HG03103 (cell line): ENCODE results near the gene CCDC170.
A peak's percentile ranks its signal among the peaks of the same experiment; 100 is the strongest.
"Not testable (repeated sequence)": the region's sequence is repeated elsewhere in the genome, so short reads cannot be mapped to it uniquely, and the experiment has no call there.

Experiments used
- ATAC-seq: cut with Tn5 transposase; IDR thresholded peaks from one replicate; pipeline ENCODE4 v1.9.1; 2021; ENCODE audit warnings: low read depth; ENCODE audit not compliant: unreplicated experiment

CCDC170 gene

GRCh38 chr6:151493804-151494234 lies at the start of gene CCDC170:
CCDC170 (plus strand) TSS chr6:151494017; CDS start chr6:151494129, 112 bp downstream.
- no peak for ATAC-seq

GRCh38 chr6:151445482-151445881 lies 48.3 kb upstream of the CCDC170 start:
- no peak for ATAC-seq

GRCh38 chr6:151447237-151447636 lies 46.6 kb upstream of the CCDC170 start:
- no peak for ATAC-seq

- ATAC-seq, result no peak
Measured at GRCh38 chr6:151448623-151449022, 45.2 kb upstream of the CCDC170 start.

GRCh38 chr6:151450928-151451327 lies 42.9 kb upstream of the CCDC170 start:
- ATAC-seq, result not testable (repeated sequence)

- no peak for ATAC-seq
Measured at GRCh38 chr6:151451417-151451949, 42.3 kb upstream of the CCDC170 start.

- peak; percentile 96 for ATAC-seq
Measured at GRCh38 chr6:151451950-151452749, 41.7 kb upstream of the CCDC170 start, which contains the start of gene RMND1. RMND1 (minus strand) TSS chr6:151452126; CDS start chr6:151445811, 6,315 bp downstream.

- ATAC-seq, result no peak
Measured at GRCh38 chr6:151452750-151453427, 40.9 kb upstream of the CCDC170 start.

GRCh38 chr6:151455751-151456398 lies 37.9 kb upstream of the CCDC170 start:
- not testable (repeated sequence) for ATAC-seq

GRCh38 chr6:151461673-151462072 lies 32.1 kb upstream of the CCDC170 start:
- ATAC-seq, result no peak

GRCh38 chr6:151464702-151465101 lies 29.1 kb upstream of the CCDC170 start:
- ATAC-seq, result no peak

GRCh38 chr6:151475653-151476523 lies 17.9 kb upstream of the CCDC170 start:
- ATAC-seq, result no peak

GRCh38 chr6:151477726-151478125 lies 16.1 kb upstream of the CCDC170 start:
- no peak for ATAC-seq

GRCh38 chr6:151478670-151479069 lies 15.1 kb upstream of the CCDC170 start:
- ATAC-seq, result no peak

GRCh38 chr6:151481786-151482185 lies 12.0 kb upstream of the CCDC170 start:
- ATAC-seq, result no peak

GRCh38 chr6:151482290-151482689 lies 11.5 kb upstream of the CCDC170 start:
- ATAC-seq, result no peak

GRCh38 chr6:151483994-151484393 lies 9.8 kb upstream of the CCDC170 start:
- ATAC-seq, result no peak

GRCh38 chr6:151488226-151488625 lies 5.6 kb upstream of the CCDC170 start:
- no peak for ATAC-seq

- no peak for ATAC-seq
Measured at GRCh38 chr6:151490996-151491395, 2.8 kb upstream of the CCDC170 start.
